DND-41 (cell line): Measurements from ENCODE around the gene CORT.

Experiments used
- ATAC-seq: fragments of 200-7000 bp; cut with Tn5 transposase; 3 replicates; pipeline ENCODE4 v1.9.1; 2021; ENCODE audit warnings: low read depth; ENCODE audit not compliant: insufficient read depth
- DNase-seq: peaks from one replicate; pipeline ENCODE4 v3.0.0-alpha.2; 2020
- H2AFZ ChIP-seq: 2 replicates; pipeline ENCODE4 v1.6.0; 2012; ENCODE audit warnings: low read depth, low read length
- H3K27ac ChIP-seq: 2 replicates; pipeline ENCODE4 v1.5.1; 2012; ENCODE audit warnings: low read length, inconsistent platforms
- H3K27me3 ChIP-seq: fragments of 200-600 bp; sonication (generic); 2 replicates; pipeline ENCODE4 v1.6.0; 2012; ENCODE audit warnings: low read length, mild to moderate bottlenecking, inconsistent platforms; ENCODE audit not compliant: insufficient read depth, poor library complexity
- H3K36me3 ChIP-seq: 2 replicates; pipeline ENCODE4 v1.5.1; 2012; ENCODE audit warnings: low read length, inconsistent platforms; ENCODE audit not compliant: insufficient read depth
- H3K4me1 ChIP-seq: 2 replicates; pipeline ENCODE4 v1.5.1; 2012; ENCODE audit warnings: mild to moderate bottlenecking, low read length; ENCODE audit not compliant: insufficient read depth
- H3K4me2 ChIP-seq: 2 replicates; pipeline ENCODE4 v1.6.0; 2012; ENCODE audit warnings: mild to moderate bottlenecking, moderate library complexity, low read length, inconsistent platforms; ENCODE audit not compliant: insufficient read depth
- H3K4me3 ChIP-seq, 2 experiments: fragments of 200-600 bp in 1 of 2; shearing (Covaris generic) in 1 of 2; 2 replicates each; pipeline ENCODE4 v1.5.1; 2012 to 2016; ENCODE audit warnings: inconsistent platforms in 2 of 2, low read length in 2 of 2, mild to moderate bottlenecking in 2 of 2, low read depth in 1 of 2, moderate library complexity in 1 of 2
- H3K79me2 ChIP-seq: 2 replicates; pipeline ENCODE4 v1.6.0; 2012; ENCODE audit warnings: low read length, inconsistent platforms; ENCODE audit not compliant: insufficient read depth
- H3K9ac ChIP-seq: 2 replicates; pipeline ENCODE4 v1.6.0; 2012; ENCODE audit warnings: low read depth, mild to moderate bottlenecking, inconsistent platforms, low read length, moderate library complexity
- H3K9me3 ChIP-seq: 2 replicates; pipeline ENCODE4 v1.5.1; 2012; ENCODE audit warnings: low read length, moderate library complexity, mild to moderate bottlenecking, inconsistent platforms; ENCODE audit not compliant: insufficient read depth, severe bottlenecking
- H4K20me1 ChIP-seq: 2 replicates; pipeline ENCODE4 v1.6.0; 2012; ENCODE audit warnings: low read length; ENCODE audit not compliant: insufficient read depth
- CTCF ChIP-seq: IDR thresholded peaks from 2 replicates; pipeline ENCODE4 v1.5.1; 2012; ENCODE audit warnings: borderline replicate concordance, low read length, moderate library complexity, mild to moderate bottlenecking; ENCODE audit not compliant: poor library complexity, severe bottlenecking; ENCODE audit errors: extremely low read depth
- EZH2 ChIP-seq: IDR thresholded peaks from 3 replicates; pipeline ENCODE4 v1.6.1; 2012; ENCODE audit warnings: borderline replicate concordance, low read depth, mild to moderate bottlenecking, moderate library complexity, low read length, inconsistent platforms; ENCODE audit not compliant: severe bottlenecking

The CORT gene

GRCh38 chr1:10440794-10441193 lies 9.0 kb upstream of the CORT start:
- Histone ChIP-seq H3K9me3 (no peaks in the 10 kb centered on the region), H3K4me3 (no peak overlapping the region), H3K79me2 (no peaks in the 10 kb centered on the region), H2AFZ (no peak overlapping the region), H3K4me1 (no peaks in the 10 kb centered on the region), H3K27ac (no peak overlapping the region), H3K27me3 (no peaks in the 10 kb centered on the region), H4K20me1 (no peaks in the 10 kb centered on the region), H3K4me2 (no peak overlapping the region), H3K9ac (no peak overlapping the region), H3K36me3 (peaks cover 17% of the 10 kb centered on the region)
- TF ChIP-seq CTCF (no peak), EZH2 (no peak)
- ATAC-seq (no peak), DNase-seq (no peak)

- DNase-seq, result no peak
- Histone ChIP-seq H3K36me3 (peaks cover 17% of the 10 kb centered on the region), H3K4me1 (no peaks in the 10 kb centered on the region), H4K20me1 (no peaks in the 10 kb centered on the region), H2AFZ (no peak overlapping the region), H3K9me3 (no peaks in the 10 kb centered on the region), H3K4me2 (no peak overlapping the region), H3K27me3 (no peaks in the 10 kb centered on the region), H3K27ac (no peak overlapping the region), H3K4me3 (no peak overlapping the region), H3K79me2 (no peaks in the 10 kb centered on the region), H3K9ac (no peak overlapping the region)
- no peak for ATAC-seq
- TF ChIP-seq EZH2 (no peak), CTCF (no peak)
These were observed 5.6 kb upstream of the CORT start for GRCh38 chr1:10444248-10444647.

GRCh38 chr1:10444795-10445397 lies 4.9 kb upstream of the CORT start:
- Histone ChIP-seq H3K79me2 (no peaks in the 10 kb centered on the region), H3K27me3 (no peaks in the 10 kb centered on the region), H4K20me1 (no peaks in the 10 kb centered on the region), H3K4me1 (no peaks in the 10 kb centered on the region), H3K9ac (no peak overlapping the region), H3K36me3 (peaks cover 17% of the 10 kb centered on the region), H3K4me2 (no peak overlapping the region), H2AFZ (no peak overlapping the region), H3K4me3 (no peak overlapping the region), H3K9me3 (no peaks in the 10 kb centered on the region), H3K27ac (no peak overlapping the region)
- no peak for ATAC-seq
- no peak for DNase-seq
- TF ChIP-seq EZH2 (no peak), CTCF (no peak)
